Activated naive CD8-positive, alpha-beta T cell (primary cell): Measurements from ENCODE around the gene SLC9A6.

Experiments
- H3K27ac Mint-ChIP-seq: one replicate; pipeline ENCODE4 v1.8.0; 2021; ENCODE audit warnings: mixed read lengths
- H3K27me3 Mint-ChIP-seq: one replicate; pipeline ENCODE4 v1.8.0; 2021; ENCODE audit warnings: mixed read lengths
- H3K36me3 Mint-ChIP-seq: one replicate; pipeline ENCODE4 v1.8.0; 2021; ENCODE audit warnings: mixed read lengths
- H3K4me1 Mint-ChIP-seq: one replicate; pipeline ENCODE4 v1.8.0; 2021; ENCODE audit warnings: low read depth, mixed read lengths
- H3K4me3 Mint-ChIP-seq: one replicate; pipeline ENCODE4 v1.8.0; 2021; ENCODE audit warnings: mild to moderate bottlenecking, mixed read lengths
- H3K9me3 Mint-ChIP-seq: one replicate; pipeline ENCODE4 v1.8.0; 2021; ENCODE audit warnings: low read depth, mixed read lengths

The SLC9A6 gene

GRCh38 chrX:135985157-135985972, at the start of gene SLC9A6:
SLC9A6 (plus strand) TSS chrX:135985435; CDS start chrX:135985659, 224 bp downstream.
- H3K4me1 Mint-ChIP-seq: peaks cover 60% of the 10 kb centered on the region
- no peaks in the 10 kb centered on the region for H3K36me3 Mint-ChIP-seq
- no peaks in the 10 kb centered on the region for H3K27me3 Mint-ChIP-seq
- H3K27ac Mint-ChIP-seq: peak within 1 kb of the TSS; percentile 94
- peak within 1 kb of the TSS; percentile 94 for H3K4me3 Mint-ChIP-seq
- no peaks in the 10 kb centered on the region for H3K9me3 Mint-ChIP-seq

GRCh38 chrX:135944486-135944885, 40.7 kb upstream of the SLC9A6 start:
- no peak overlapping the region for H3K4me3 Mint-ChIP-seq
- no peak overlapping the region for H3K27ac Mint-ChIP-seq
- H3K36me3 Mint-ChIP-seq: peaks cover 10% of the 10 kb centered on the region
- H3K9me3 Mint-ChIP-seq: no peaks in the 10 kb centered on the region
- H3K4me1 Mint-ChIP-seq: no peaks in the 10 kb centered on the region
- no peaks in the 10 kb centered on the region for H3K27me3 Mint-ChIP-seq

GRCh38 chrX:135951291-135951690, 33.9 kb upstream of the SLC9A6 start:
- Mint-ChIP-seq H3K4me1 (no peaks in the 10 kb centered on the region), H3K27ac (no peak overlapping the region), H3K9me3 (no peaks in the 10 kb centered on the region), H3K36me3 (no peaks in the 10 kb centered on the region), H3K4me3 (no peak overlapping the region), H3K27me3 (no peaks in the 10 kb centered on the region)

GRCh38 chrX:135973025-135973547, 12.1 kb upstream of the SLC9A6 start:
- no peaks in the 10 kb centered on the region for H3K36me3 Mint-ChIP-seq
- no peaks in the 10 kb centered on the region for H3K9me3 Mint-ChIP-seq
- no peaks in the 10 kb centered on the region for H3K27me3 Mint-ChIP-seq
- peak overlapping the region; percentile 98 for H3K4me3 Mint-ChIP-seq
- peak overlapping the region; percentile 97 for H3K27ac Mint-ChIP-seq
- peaks cover 24% of the 10 kb centered on the region for H3K4me1 Mint-ChIP-seq

GRCh38 chrX:135973548-135974278, 11.5 kb upstream of the SLC9A6 start, which contains the start of gene MMGT1:
MMGT1 (minus strand) TSS chrX:135973988; CDS start chrX:135973675, 313 bp downstream.
- peaks cover 24% of the 10 kb centered on the region for H3K4me1 Mint-ChIP-seq
- H3K9me3 Mint-ChIP-seq: no peaks in the 10 kb centered on the region
- H3K36me3 Mint-ChIP-seq: no peaks in the 10 kb centered on the region
- H3K4me3 Mint-ChIP-seq: peak within 1 kb of the TSS; percentile 98
- H3K27ac Mint-ChIP-seq: peak within 1 kb of the TSS; percentile 97
- no peaks in the 10 kb centered on the region for H3K27me3 Mint-ChIP-seq

- Mint-ChIP-seq H3K4me3 (peak overlapping the region; percentile 81), H3K4me1 (peaks cover 24% of the 10 kb centered on the region)
Observed at GRCh38 chrX:135974279-135974856, 10.9 kb upstream of the SLC9A6 start.

GRCh38 chrX:135975421-135975820, 9.8 kb upstream of the SLC9A6 start:
- peaks cover 24% of the 10 kb centered on the region for H3K4me1 Mint-ChIP-seq
- no peak overlapping the region for H3K4me3 Mint-ChIP-seq

More at GRCh38 chrX:135974279-135974856, 10.9 kb upstream of the SLC9A6 start:
- no peaks in the 10 kb centered on the region for H3K27me3 Mint-ChIP-seq
- H3K36me3 Mint-ChIP-seq: no peaks in the 10 kb centered on the region
- peak overlapping the region; percentile 61 for H3K27ac Mint-ChIP-seq
- H3K9me3 Mint-ChIP-seq: no peaks in the 10 kb centered on the region

GRCh38 chrX:135977611-135978010, 7.6 kb upstream of the SLC9A6 start:
- H3K9me3 Mint-ChIP-seq: no peaks in the 10 kb centered on the region
- H3K27me3 Mint-ChIP-seq: no peaks in the 10 kb centered on the region
- H3K27ac Mint-ChIP-seq: no peak overlapping the region
- peaks cover 27% of the 10 kb centered on the region for H3K4me1 Mint-ChIP-seq
- H3K36me3 Mint-ChIP-seq: no peaks in the 10 kb centered on the region
- no peak overlapping the region for H3K4me3 Mint-ChIP-seq

More at GRCh38 chrX:135975421-135975820, 9.8 kb upstream of the SLC9A6 start:
- Mint-ChIP-seq H3K36me3 (no peaks in the 10 kb centered on the region), H3K9me3 (no peaks in the 10 kb centered on the region), H3K27ac (no peak overlapping the region), H3K27me3 (no peaks in the 10 kb centered on the region)

GRCh38 chrX:135981010-135981409, 4.2 kb upstream of the SLC9A6 start:
- Mint-ChIP-seq H3K4me1 (peaks cover 37% of the 10 kb centered on the region), H3K27me3 (no peaks in the 10 kb centered on the region), H3K27ac (no peak overlapping the region), H3K4me3 (no peak overlapping the region), H3K36me3 (no peaks in the 10 kb centered on the region), H3K9me3 (no peaks in the 10 kb centered on the region)

- H3K36me3 Mint-ChIP-seq: no peaks in the 10 kb centered on the region
- H3K4me3 Mint-ChIP-seq: no peak overlapping the region
- no peaks in the 10 kb centered on the region for H3K27me3 Mint-ChIP-seq
- H3K27ac Mint-ChIP-seq: no peak overlapping the region
- H3K9me3 Mint-ChIP-seq: no peaks in the 10 kb centered on the region
- peaks cover 41% of the 10 kb centered on the region for H3K4me1 Mint-ChIP-seq
Observed at GRCh38 chrX:135981668-135982067, 3.6 kb upstream of the SLC9A6 start.

- peaks cover 52% of the 10 kb centered on the region for H3K4me1 Mint-ChIP-seq
- H3K27ac Mint-ChIP-seq: peak overlapping the region; percentile 94
- H3K4me3 Mint-ChIP-seq: peak overlapping the region; percentile 94
- no peaks in the 10 kb centered on the region for H3K36me3 Mint-ChIP-seq
- H3K9me3 Mint-ChIP-seq: no peaks in the 10 kb centered on the region
- no peaks in the 10 kb centered on the region for H3K27me3 Mint-ChIP-seq
Observed at GRCh38 chrX:135982860-135983259, 2.4 kb upstream of the SLC9A6 start.

GRCh38 chrX:135984256-135984655, 979 bp upstream of the SLC9A6 start:
- H3K4me3 Mint-ChIP-seq: peak overlapping the region; percentile 94
- H3K27me3 Mint-ChIP-seq: no peaks in the 10 kb centered on the region
- peak overlapping the region; percentile 94 for H3K27ac Mint-ChIP-seq
- H3K36me3 Mint-ChIP-seq: no peaks in the 10 kb centered on the region
- H3K4me1 Mint-ChIP-seq: peaks cover 60% of the 10 kb centered on the region
- H3K9me3 Mint-ChIP-seq: no peaks in the 10 kb centered on the region

GRCh38 chrX:135984791-135985156, 461 bp upstream of the SLC9A6 start:
- Mint-ChIP-seq H3K27me3 (no peaks in the 10 kb centered on the region), H3K27ac (peak overlapping the region; percentile 94), H3K4me3 (peak overlapping the region; percentile 94), H3K4me1 (peaks cover 60% of the 10 kb centered on the region), H3K36me3 (no peaks in the 10 kb centered on the region), H3K9me3 (no peaks in the 10 kb centered on the region)

GRCh38 chrX:135985973-135986310, 707 bp downstream of the SLC9A6 start:
- Mint-ChIP-seq H3K27ac (peak overlapping the region; percentile 79), H3K9me3 (no peaks in the 10 kb centered on the region), H3K27me3 (no peaks in the 10 kb centered on the region), H3K4me3 (peak overlapping the region; percentile 90), H3K36me3 (no peaks in the 10 kb centered on the region), H3K4me1 (peaks cover 59% of the 10 kb centered on the region)

GRCh38 chrX:135988245-135988644, 3.0 kb downstream of the SLC9A6 start:
- H3K27me3 Mint-ChIP-seq: no peaks in the 10 kb centered on the region
- no peaks in the 10 kb centered on the region for H3K9me3 Mint-ChIP-seq
- H3K4me1 Mint-ChIP-seq: peaks cover 49% of the 10 kb centered on the region
- no peaks in the 10 kb centered on the region for H3K36me3 Mint-ChIP-seq
- no peak overlapping the region for H3K4me3 Mint-ChIP-seq
- H3K27ac Mint-ChIP-seq: peak overlapping the region; percentile 59
